AG09319 (cell line): Measurements from ENCODE around the gene SULF2.

Experiments used
- DNase-seq: peaks from one replicate; pipeline ENCODE4 v3.0.0-alpha.2; 2010; ENCODE audit warnings: low read depth; ENCODE audit errors: extremely low read depth
- CTCF ChIP-seq: IDR thresholded peaks from 2 replicates; pipeline ENCODE4 v1.5.1; 2011; ENCODE audit warnings: low read depth, mild to moderate bottlenecking, inconsistent platforms, low read length, moderate library complexity

The SULF2 gene

GRCh38 chr20:47754946-47755652 lies 30.2 kb downstream of the SULF2 start:
- no peak for TF ChIP-seq CTCF
- DNase-seq = no peak

- TF ChIP-seq CTCF = no peak
- DNase-seq = no peak
Measured at GRCh38 chr20:47754388-47754715, 30.9 kb downstream of the SULF2 start.

DNA sequence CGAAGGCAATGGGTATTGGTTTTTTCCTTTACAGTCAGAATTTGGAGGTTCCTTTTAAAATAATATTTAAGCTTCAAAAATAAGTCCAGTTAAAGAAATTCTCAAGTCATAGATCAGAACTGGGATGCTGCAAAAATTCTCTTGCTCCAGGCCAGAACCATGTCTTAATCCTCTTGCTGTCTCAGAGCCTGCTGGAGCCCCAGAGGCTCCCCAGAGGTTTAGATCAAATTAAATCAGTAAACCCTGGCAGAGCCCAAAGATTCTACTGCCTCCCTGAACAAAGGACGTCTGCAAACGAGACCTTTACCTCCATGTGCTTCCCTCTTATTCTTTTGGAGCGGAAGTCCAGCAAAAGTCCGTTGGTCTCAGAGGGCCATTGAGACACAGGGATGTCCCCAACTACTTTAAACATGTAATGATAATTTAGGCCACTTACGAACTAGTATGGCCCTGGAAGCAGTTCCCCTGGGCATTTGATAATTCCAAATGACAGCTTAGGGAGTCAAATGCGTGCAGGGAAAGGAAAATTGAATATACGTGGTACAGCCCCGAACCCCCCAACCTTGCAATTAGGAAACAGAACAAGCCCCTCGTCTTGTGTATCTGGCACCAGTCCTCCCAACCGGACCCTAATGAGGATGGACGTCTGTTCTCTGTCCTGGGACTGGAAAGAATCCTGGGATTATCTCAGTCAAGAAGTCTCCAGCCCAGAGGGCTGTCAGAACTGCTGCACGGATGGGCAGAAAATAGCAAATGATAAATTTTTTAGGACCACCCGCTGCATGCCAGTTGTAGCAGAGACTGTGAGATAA lies 31.5 kb downstream of the SULF2 start:
- no peak for TF ChIP-seq CTCF

DNA sequence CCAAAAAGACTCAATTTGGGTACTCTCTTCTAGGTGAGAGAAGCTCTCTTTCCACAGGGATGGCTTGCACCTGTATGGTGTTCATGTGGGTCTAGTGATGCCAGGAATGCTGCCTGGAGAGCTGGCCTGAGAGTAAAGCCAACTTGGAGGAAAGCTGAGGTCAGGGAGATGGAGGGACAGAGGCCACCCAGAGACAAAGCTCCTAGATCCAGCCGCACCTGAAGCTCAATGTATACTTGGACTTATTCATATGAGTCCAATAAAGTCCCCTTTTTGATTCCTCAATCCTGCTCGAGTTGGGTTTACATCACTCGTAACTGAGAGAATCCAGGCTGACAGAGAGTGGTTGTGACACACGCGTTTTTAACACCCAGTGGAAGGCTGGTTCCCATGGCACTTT lies 33.8 kb downstream of the SULF2 start:
- no peak for TF ChIP-seq CTCF
- no peak for DNase-seq

More for the DNA sequence above, 31.5 kb downstream of the SULF2 start:
- DNase-seq = no peak

GRCh38 chr20:47749339-47749738 lies 35.9 kb downstream of the SULF2 start:
- TF ChIP-seq CTCF = no peak
- peak; percentile 14 for DNase-seq

DNA sequence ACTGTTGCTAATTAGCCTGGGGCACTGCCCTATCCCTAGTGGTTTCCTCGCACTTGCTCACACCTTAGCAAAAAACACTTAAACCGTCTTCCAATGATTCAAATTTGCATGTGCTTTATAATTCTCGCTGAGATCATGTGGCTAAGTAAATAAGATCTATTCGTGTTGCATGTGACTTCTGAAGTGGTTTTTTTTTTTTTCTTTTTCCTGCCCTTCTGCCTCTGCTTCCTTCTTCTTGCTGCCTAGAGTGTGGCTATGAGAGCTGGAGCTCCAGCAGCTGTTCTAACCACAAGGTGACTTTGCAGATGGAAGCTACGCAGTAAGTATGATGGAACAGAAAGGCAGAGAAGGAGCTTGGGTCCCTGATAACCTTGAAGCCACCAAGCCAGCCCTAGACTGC lies 36.5 kb downstream of the SULF2 start:
- DNase-seq = no peak
- TF ChIP-seq CTCF = no peak

GRCh38 chr20:47748069-47748468 lies 37.2 kb downstream of the SULF2 start:
- TF ChIP-seq CTCF = no peak
- DNase-seq = no peak
